Testis (tissue), 2 donors: ENCODE data around the gene AUTS2.

Source experiments
- POLR2A ChIP-seq: fragments of 450-650 bp; IDR thresholded peaks from one replicate; pipeline ENCODE4 v1.6.1; 2017; ENCODE audit warnings: antibody characterized with exemption, mild to moderate bottlenecking, moderate library complexity
- TF ChIP-seq, protein P1 (sequence below), 3 experiments: fragments of 450-650 bp in 2 of 3; fragments of 200-600 bp in 1 of 3; sonication (generic) in 1 of 3; IDR thresholded peaks; one replicate each; pipeline ENCODE4 v1.5.1; 2016 to 2019; ENCODE audit warnings: antibody characterized with exemption in 3 of 3, mild to moderate bottlenecking in 2 of 3, moderate library complexity in 1 of 3

DNA sequence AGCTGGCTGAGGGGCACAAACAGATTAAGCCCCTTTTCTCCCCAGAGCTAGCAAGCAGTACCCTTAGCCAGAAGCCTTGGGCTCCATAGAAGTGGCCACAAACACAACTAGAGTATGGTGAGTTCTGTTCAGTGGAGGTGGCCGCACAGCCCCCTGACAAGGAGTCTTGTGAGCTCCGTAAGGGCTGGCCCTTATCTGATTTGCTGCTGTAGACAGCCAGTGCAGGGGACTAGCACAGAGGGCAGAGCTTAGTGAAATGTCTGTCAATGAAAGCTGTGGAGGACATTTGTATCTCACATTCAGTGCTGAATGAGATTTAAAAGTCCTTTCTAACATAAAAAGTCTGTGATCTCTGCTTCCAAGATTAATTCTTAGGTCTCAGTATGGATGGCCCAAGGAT is 137.3 kb downstream of the AUTS2 start:
- TF ChIP-seq, protein P1, sequence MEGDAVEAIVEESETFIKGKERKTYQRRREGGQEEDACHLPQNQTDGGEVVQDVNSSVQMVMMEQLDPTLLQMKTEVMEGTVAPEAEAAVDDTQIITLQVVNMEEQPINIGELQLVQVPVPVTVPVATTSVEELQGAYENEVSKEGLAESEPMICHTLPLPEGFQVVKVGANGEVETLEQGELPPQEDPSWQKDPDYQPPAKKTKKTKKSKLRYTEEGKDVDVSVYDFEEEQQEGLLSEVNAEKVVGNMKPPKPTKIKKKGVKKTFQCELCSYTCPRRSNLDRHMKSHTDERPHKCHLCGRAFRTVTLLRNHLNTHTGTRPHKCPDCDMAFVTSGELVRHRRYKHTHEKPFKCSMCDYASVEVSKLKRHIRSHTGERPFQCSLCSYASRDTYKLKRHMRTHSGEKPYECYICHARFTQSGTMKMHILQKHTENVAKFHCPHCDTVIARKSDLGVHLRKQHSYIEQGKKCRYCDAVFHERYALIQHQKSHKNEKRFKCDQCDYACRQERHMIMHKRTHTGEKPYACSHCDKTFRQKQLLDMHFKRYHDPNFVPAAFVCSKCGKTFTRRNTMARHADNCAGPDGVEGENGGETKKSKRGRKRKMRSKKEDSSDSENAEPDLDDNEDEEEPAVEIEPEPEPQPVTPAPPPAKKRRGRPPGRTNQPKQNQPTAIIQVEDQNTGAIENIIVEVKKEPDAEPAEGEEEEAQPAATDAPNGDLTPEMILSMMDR (IDR thresholded peaks at IDR 0.05) = no peak
- no peak for TF ChIP-seq POLR2A
